ENCODE data around the gene COMMD6. TPM values are rescaled to one million over a fixed set of nuclear protein-coding genes. Genes with fewer than 3 reads are reported as not detected.

COMMD6 gene
- total RNA-seq, 4 donors from 2014 or later = 45.1 to 92.6 (median 46.2) TPM

DNA sequence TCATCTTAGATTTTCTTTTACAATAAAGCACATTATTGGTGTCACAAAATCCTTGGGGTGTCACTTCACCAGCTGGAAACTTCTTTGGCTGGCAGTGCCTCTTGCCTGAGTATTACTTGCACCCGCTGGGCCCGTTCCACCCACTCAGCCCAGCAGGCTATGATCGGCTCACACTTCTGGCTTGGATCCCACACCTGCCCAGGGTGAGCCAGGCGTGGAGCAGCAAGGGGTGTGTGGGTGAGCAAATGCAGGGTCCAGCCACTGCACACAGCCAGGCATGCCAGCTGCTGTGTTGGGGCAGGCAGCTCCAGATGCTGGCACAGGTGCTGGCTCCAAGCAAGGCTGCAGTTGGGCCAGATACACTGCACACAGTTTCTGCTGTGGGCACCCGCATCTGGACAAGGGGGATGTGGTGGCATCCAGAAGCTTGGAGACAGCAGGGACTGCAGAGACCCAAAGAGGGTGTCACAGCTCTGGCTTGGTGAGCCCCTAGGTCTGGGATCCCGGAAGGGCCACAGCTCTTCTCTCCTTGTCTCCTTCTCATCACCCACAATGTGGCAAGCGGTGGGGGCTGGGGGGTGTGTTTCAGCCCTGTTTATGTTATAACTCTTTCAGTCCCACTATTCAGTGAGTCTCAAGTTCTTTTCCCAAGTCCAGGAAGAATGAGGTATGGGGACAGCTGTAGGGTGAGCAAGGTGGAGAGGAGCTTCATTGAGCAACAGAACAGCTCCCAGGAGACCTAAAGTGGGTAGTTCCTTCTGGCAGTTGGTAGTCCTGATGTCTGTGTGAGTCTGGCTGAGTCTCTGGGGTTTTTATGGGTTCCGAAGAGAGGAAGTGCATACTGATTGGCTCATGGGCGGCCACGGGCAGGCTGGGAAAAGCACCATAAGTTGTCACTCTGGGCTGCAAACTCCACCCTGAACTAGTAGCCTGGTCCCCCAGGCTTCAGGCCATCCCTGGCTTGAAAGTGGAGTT is 30.3 kb downstream of the COMMD6 start:
- intact Hi-C loops (cut with DNase I; ENCODE audit: low total_unique reads) (no loop called here), in situ Hi-C loops (cut with MboI; ENCODE audit: low pct_ligation_motif_present in 1 of 4, low pct_unique_long_range_greater_than_20kb in 1 of 4, low sequenced_read_pairs in 3 of 4) (no loop called here)
- no peak for DNase-seq
- TF ChIP-seq POLR2AphosphoS5 (IDR thresholded peaks at IDR 0.05) = no peak
- TF ChIP-seq EP300 (IDR thresholded peaks at IDR 0.05; ENCODE audit: low read depth) = no peak
- TF ChIP-seq POLR2A (IDR thresholded peaks at IDR 0.05) = no peak
- TF ChIP-seq, protein P1, sequence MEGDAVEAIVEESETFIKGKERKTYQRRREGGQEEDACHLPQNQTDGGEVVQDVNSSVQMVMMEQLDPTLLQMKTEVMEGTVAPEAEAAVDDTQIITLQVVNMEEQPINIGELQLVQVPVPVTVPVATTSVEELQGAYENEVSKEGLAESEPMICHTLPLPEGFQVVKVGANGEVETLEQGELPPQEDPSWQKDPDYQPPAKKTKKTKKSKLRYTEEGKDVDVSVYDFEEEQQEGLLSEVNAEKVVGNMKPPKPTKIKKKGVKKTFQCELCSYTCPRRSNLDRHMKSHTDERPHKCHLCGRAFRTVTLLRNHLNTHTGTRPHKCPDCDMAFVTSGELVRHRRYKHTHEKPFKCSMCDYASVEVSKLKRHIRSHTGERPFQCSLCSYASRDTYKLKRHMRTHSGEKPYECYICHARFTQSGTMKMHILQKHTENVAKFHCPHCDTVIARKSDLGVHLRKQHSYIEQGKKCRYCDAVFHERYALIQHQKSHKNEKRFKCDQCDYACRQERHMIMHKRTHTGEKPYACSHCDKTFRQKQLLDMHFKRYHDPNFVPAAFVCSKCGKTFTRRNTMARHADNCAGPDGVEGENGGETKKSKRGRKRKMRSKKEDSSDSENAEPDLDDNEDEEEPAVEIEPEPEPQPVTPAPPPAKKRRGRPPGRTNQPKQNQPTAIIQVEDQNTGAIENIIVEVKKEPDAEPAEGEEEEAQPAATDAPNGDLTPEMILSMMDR (IDR thresholded peaks at IDR 0.05) = no peak
- H3K27ac ChIP-seq = no peak overlapping the region
- no peak overlapping the region for H3K4me3 ChIP-seq
- no peaks in the 10 kb centered on the region for H3K27me3 ChIP-seq
- 76 to 100% methylated on average over 3 to 10 of the region's 10 CpGs for WGBS, 2 donors (ENCODE audit: low coverage in 1 of 2)
- no peaks in the 10 kb centered on the region for H3K36me3 ChIP-seq
- no peaks in the 10 kb centered on the region for H3K4me1 ChIP-seq
- H3K9me3 ChIP-seq = no peaks in the 10 kb centered on the region

DNA sequence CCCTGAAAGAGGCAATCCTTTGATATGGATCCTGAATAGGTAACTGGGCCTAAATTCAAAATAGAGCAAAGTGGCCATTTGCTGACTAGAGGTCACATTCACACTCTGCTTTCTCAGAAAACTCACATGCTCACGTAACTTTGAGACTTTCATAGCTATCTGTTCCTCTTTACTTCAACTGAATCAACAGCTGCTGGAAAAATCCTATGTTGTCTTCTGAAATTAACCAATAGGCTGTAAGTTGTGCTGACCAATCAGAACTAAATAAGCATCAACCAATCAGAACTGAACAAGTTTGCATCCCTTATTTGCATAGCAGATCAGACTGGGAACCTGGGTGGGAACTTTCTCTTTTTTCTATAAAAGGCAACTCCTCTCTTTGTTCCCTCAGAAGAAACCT is 31.6 kb downstream of the COMMD6 start:
- no peaks in the 10 kb centered on the region for H3K9me3 ChIP-seq
- intact Hi-C loops (cut with DNase I; ENCODE audit: low total_unique reads) (no loop called here), in situ Hi-C loops (cut with MboI; ENCODE audit: low pct_ligation_motif_present in 1 of 4, low pct_unique_long_range_greater_than_20kb in 1 of 4, low sequenced_read_pairs in 3 of 4) (no loop called here)
- DNase-seq = no peak
- H3K4me1 ChIP-seq = no peaks in the 10 kb centered on the region
- no peak for TF ChIP-seq POLR2AphosphoS5 (IDR thresholded peaks at IDR 0.05)
- no peak for TF ChIP-seq POLR2A (IDR thresholded peaks at IDR 0.05)
- TF ChIP-seq, protein P1 (IDR thresholded peaks at IDR 0.05) = no peak
- no peak for TF ChIP-seq EP300 (IDR thresholded peaks at IDR 0.05; ENCODE audit: low read depth)
- no peak overlapping the region for H3K27ac ChIP-seq
- H3K4me3 ChIP-seq = no peak overlapping the region
- no peaks in the 10 kb centered on the region for H3K27me3 ChIP-seq
- 83 to 93% methylated on average over 1 of the region's 1 CpG for WGBS, 2 donors (ENCODE audit: low coverage in 1 of 2)
- no peaks in the 10 kb centered on the region for H3K36me3 ChIP-seq

DNA sequence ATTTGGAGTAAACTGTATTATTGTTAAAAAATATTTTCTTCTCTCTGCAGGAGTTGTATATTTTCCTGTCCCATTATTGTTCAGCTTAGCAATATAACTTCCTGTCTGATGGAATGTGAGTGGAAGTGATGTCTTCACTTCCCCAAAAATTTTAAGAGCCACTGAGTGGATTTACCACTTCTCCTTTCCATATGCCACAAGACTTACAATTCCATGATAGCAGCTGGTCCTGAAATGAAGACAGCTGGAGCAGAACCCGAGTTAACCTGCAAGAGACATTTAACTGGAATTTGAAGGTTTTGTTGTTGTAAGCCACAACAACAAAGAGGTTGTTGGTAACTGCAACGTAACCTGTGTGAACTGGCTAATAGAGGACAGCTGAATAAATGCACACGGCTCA is 32.3 kb downstream of the COMMD6 start:
- 75 to 81% methylated on average over 3 of the region's 3 CpGs for WGBS, 2 donors (ENCODE audit: low coverage in 1 of 2)
- Histone ChIP-seq H3K4me3 (no peak overlapping the region), H3K9me3 (no peaks in the 10 kb centered on the region), H3K36me3 (no peaks in the 10 kb centered on the region), H3K27me3 (no peaks in the 10 kb centered on the region), H3K4me1 (no peaks in the 10 kb centered on the region), H3K27ac (no peak overlapping the region)
- in situ Hi-C loops (cut with MboI; ENCODE audit: low pct_ligation_motif_present in 1 of 4, low pct_unique_long_range_greater_than_20kb in 1 of 4, low sequenced_read_pairs in 3 of 4) (no loop called here), intact Hi-C loops (cut with DNase I; ENCODE audit: low total_unique reads) (no loop called here)
- DNase-seq = no peak
- no peak for TF ChIP-seq POLR2A (IDR thresholded peaks at IDR 0.05)
- no peak for TF ChIP-seq POLR2AphosphoS5 (IDR thresholded peaks at IDR 0.05)
- TF ChIP-seq, protein P1 (IDR thresholded peaks at IDR 0.05) = no peak
- TF ChIP-seq EP300 (IDR thresholded peaks at IDR 0.05; ENCODE audit: low read depth) = no peak

DNA sequence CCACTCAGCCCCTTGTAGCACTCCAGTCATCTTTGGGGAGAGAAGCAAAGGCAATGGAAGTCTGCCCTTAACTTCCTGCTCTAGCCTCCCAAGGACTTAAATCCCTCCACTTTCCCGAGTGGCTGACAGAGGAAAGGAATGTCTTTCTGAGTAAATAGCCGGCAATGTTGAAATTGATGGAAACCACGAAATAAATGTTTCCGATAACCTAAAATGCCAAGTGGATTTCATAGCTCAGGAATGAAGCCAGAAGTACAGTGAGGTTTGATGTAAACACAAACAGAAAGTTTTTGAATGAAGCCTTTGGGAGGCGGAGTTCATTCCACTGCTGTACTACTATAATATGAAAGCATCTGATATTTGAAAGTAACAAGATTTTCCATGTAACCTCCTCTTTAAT is 41.7 kb downstream of the COMMD6 start:
- DNase-seq = no peak

More for the DNA sequence above, 41.7 kb downstream of the COMMD6 start:
- no peaks in the 10 kb centered on the region for H3K27me3 ChIP-seq
- H3K9me3 ChIP-seq = no peaks in the 10 kb centered on the region
- no peak for TF ChIP-seq POLR2AphosphoS5 (IDR thresholded peaks at IDR 0.05)
- TF ChIP-seq POLR2A (IDR thresholded peaks at IDR 0.05) = no peak
- TF ChIP-seq EP300 (IDR thresholded peaks at IDR 0.05; ENCODE audit: low read depth) = no peak
- TF ChIP-seq, protein P1 (IDR thresholded peaks at IDR 0.05) = no peak
- 82 to 96% methylated on average over 4 to 5 of the region's 5 CpGs for WGBS, 2 donors (ENCODE audit: low coverage in 1 of 2)
- no peaks in the 10 kb centered on the region for H3K36me3 ChIP-seq
- H3K4me3 ChIP-seq = no peak overlapping the region
- intact Hi-C loops (cut with DNase I; ENCODE audit: low total_unique reads) (no loop called here), in situ Hi-C loops (cut with MboI; ENCODE audit: low pct_ligation_motif_present in 1 of 4, low pct_unique_long_range_greater_than_20kb in 1 of 4, low sequenced_read_pairs in 3 of 4) (loop anchor here in 1 of 4 donors (25.0 kb wide), 1 partner anchor 134 kb away; no protein-coding TSS in a partner anchor)
- H3K27ac ChIP-seq = no peak overlapping the region
- H3K4me1 ChIP-seq = no peaks in the 10 kb centered on the region
